ENCODE measurements around the gene TRIM22.

GRCh38 chr11:5701055-5701577 lies 11.5 kb downstream of the TRIM22 start:
- no peak for TF ChIP-seq POLR2A (IDR thresholded peaks at IDR 0.05; ENCODE audit: low read length)
- TF ChIP-seq GATA1 (IDR thresholded peaks at IDR 0.05; ENCODE audit: low read depth, low read length) = no peak

Data from erythroblast (primary cell).